Tongue (tissue), 2 donors: ENCODE measurements around the gene TPD52L1. TPM values are rescaled to one million over a fixed set of nuclear protein-coding genes. Genes with fewer than 3 reads are reported as not detected.

Experiments
- DNase-seq: peaks from one replicate; pipeline ENCODE4 v3.0.0-alpha.2; 2015
- total RNA-seq: library from RNA; depleted of rRNA; stranded (reverse); fragments of >200 nt; gene quantifications from one replicate; pipeline ENCODE4 v1.2.3, GENCODE V29; 2014

TPD52L1 gene
- total RNA-seq, 1 donor from 2014 or later, result 75.4 TPM

- DNase-seq, result no peak
These were observed 154.5 kb downstream of the TPD52L1 start for GRCh38 chr6:125307964-125308615.

DNA sequence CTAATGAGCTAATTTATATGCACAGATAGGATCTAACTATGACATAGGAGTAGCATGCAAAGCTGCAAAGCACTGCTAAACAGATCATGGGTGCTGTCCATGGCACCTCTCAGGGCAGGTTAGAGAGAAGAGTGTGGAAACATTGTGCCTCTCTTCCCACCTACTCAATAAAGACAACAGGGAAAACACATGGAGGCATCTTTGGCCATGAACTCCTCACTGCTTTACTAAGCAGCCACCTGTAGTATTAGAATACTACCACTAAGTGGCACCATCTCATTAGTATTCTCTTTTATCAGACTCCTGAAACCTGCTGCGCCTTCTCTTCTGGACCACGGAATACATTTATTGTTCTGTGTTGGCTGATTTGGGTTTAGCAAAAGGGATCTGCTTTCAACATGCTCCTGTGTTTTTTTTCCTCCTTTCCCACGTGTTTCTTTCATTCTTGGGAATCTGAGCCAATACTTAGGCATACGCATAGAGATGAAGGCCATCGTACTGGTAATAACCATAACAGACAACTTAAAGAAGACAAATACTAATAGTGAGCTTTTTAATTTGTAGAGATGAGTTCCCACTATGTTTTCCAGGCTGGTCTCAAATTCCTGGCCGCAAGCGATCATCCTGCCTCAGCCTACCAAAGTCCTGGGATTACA lies 157.5 kb downstream of the TPD52L1 start:
- peak; percentile 84 for DNase-seq

GRCh38 chr6:125312478-125312877 lies 158.9 kb downstream of the TPD52L1 start:
- no peak for DNase-seq

DNA sequence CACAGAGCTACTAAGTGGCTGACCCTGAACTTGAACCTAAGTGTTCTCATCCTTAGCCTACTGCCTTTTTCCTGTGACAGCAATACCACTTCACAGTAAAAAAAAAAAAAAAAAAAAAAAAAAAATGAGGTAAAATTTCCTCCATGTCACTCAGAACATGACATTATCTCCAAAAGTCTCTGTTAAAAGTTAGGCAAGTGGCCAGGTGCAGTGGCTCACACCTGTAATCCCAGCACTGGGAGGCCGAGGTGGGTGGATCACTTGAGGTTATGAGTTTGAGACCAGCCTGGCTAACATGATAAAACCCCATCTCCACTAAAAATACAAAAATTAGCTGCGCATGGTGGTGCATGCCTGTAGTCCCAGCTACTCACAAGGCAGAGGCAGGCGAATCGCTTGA lies 159.4 kb downstream of the TPD52L1 start:
- DNase-seq, result no peak

Other genes starting within 250 kb of the TPD52L1 start
- 42.2 TPM for gene RNF217, start 191.3 kb upstream of the TPD52L1 start, total RNA-seq
- 43.6 TPM for gene HDDC2, start 148.2 kb downstream of the TPD52L1 start, total RNA-seq